Uterus (tissue), 2 donors: ENCODE measurements around the gene GPR62.

Experiments
- POLR2A ChIP-seq, 2 donors: fragments of 450-650 bp; IDR thresholded peaks; one replicate each; pipeline ENCODE4 v1.6.1; 2016; ENCODE audit warnings: antibody characterized with exemption in 2 of 2, mild to moderate bottlenecking in 1 of 2, moderate library complexity in 1 of 2
- TF ChIP-seq, protein P1 (sequence below), 4 experiments: fragments of 200-600 bp in 2 of 4; fragments of 450-650 bp in 2 of 4; sonication (generic) in 2 of 4; IDR thresholded peaks; one replicate each; pipeline ENCODE4 v1.5.1; 2016 to 2019; ENCODE audit warnings: antibody characterized with exemption in 4 of 4, mild to moderate bottlenecking in 2 of 4, moderate library complexity in 1 of 4

DNA sequence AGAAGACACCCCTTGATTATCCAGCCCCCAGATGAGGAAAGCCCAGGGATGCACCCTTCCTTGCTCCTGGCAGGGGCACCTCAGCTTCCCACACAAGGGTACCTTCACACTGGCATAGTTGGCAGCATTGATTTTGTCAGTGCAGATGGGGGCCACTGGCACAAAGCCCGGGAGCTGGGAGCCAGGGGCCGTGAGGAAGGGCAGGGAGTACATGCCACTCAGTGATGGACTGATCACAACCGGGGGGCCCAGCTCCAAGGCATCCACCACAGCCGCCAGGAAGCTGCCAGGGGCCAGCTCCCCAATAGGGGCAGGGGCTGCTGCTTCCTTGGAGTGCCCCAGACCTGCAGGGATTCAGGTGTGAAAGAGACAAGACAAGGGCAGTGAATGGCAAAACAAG, 14.7 kb downstream of the GPR62 start:
- TF ChIP-seq, protein P1, sequence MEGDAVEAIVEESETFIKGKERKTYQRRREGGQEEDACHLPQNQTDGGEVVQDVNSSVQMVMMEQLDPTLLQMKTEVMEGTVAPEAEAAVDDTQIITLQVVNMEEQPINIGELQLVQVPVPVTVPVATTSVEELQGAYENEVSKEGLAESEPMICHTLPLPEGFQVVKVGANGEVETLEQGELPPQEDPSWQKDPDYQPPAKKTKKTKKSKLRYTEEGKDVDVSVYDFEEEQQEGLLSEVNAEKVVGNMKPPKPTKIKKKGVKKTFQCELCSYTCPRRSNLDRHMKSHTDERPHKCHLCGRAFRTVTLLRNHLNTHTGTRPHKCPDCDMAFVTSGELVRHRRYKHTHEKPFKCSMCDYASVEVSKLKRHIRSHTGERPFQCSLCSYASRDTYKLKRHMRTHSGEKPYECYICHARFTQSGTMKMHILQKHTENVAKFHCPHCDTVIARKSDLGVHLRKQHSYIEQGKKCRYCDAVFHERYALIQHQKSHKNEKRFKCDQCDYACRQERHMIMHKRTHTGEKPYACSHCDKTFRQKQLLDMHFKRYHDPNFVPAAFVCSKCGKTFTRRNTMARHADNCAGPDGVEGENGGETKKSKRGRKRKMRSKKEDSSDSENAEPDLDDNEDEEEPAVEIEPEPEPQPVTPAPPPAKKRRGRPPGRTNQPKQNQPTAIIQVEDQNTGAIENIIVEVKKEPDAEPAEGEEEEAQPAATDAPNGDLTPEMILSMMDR (IDR thresholded peaks at IDR 0.05): no peak
- no peak for TF ChIP-seq POLR2A (IDR thresholded peaks at IDR 0.05)
